ENCODE measurements around the gene ARID5A. TPM values are rescaled to one million over a fixed set of nuclear protein-coding genes. Genes with fewer than 3 reads are reported as not detected.

Gene ARID5A
- total and polyA plus RNA-seq, 10 of the 15 experiments (the other 5 are each of a cell fraction or from before 2014, with no cell fraction given), result 0.76 to 87.1 (median 37.6) TPM

DNA sequence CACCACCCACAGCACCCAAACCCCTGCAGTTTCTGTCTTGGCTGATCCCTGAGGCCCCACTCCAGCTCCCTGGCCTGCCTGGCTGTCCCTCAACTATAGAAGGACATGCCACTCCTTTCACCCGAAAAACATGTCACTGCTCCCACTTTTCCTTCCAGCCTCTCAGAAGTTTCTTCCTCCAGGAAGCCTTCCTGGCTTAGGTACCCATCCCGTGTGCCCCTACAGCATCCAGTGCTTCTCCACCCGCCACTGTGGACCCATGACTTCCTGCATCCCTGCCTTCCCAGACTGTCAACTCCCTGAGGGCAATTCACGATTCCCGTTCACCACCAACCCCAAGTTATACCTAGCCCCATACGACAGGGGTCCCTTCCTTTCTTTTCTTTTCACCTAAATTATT, 21.5 kb downstream of the ARID5A start:
- Histone ChIP-seq H3K9me3 (replicated peaks; ENCODE audit: control insufficient read depth, insufficient read depth, low read length) (no peaks in the 10 kb centered on the region), H2AFZ (ENCODE audit: control insufficient read depth, low read depth, low read length) (no peak overlapping the region), H3K79me2 (ENCODE audit: control insufficient read depth, insufficient read depth, low read length) (no peaks in the 10 kb centered on the region), H3K4me3 (no peak overlapping the region), H3K27ac (ENCODE audit: control insufficient read depth, insufficient read depth) (no peak overlapping the region), H3K4me1 (ENCODE audit: control insufficient read depth, insufficient read depth, low read length) (no peaks in the 10 kb centered on the region), H3K9ac (ENCODE audit: control insufficient read depth, insufficient read depth, low read length) (no peak overlapping the region), H3K4me2 (ENCODE audit: control insufficient read depth, insufficient read depth) (no peak overlapping the region), H3K27me3 (replicated peaks in 1 of 2; ENCODE audit: control insufficient read depth in 2 of 2, insufficient read depth in 2 of 2, low read length in 1 of 2) (no peaks in the 10 kb centered on the region), H4K20me1 (ENCODE audit: control insufficient read depth, insufficient read depth) (no peaks in the 10 kb centered on the region), H3K36me3 (ENCODE audit: control insufficient read depth in 2 of 2, insufficient read depth in 2 of 2, low read length in 1 of 2) (peaks cover 0 to 4% of the 10 kb centered on the region in 2 experiments; a peak in 2 of 4 replicates)
- no TSS peak for BruUV-seq (replicated peaks)
- ChIA-PET RAD21 (ENCODE audit: unreplicated experiment) (no interaction called here), POLR2A (interaction anchor here (0.5 to 0.6 kb wide), 3 partner anchors 11 to 71 kb away, joined by 3 read pairs; no protein-coding TSS in a partner anchor), SMC1A (ENCODE audit: uncharacterized antibody, unreplicated experiment) (interaction anchor here (1.0 to 1.3 kb wide), 3 partner anchors 8 to 99 kb away, joined by 3 to 4 read pairs (median 3); no protein-coding TSS in a partner anchor), CTCF (interaction anchor here (1.4 to 5.9 kb wide), 3 partner anchors 48 to 151 kb away, joined by 4 to 63 read pairs (median 5); no protein-coding TSS in a partner anchor)
- FAIRE-seq, result no peak
- TF ChIP-seq CHD1 (IDR thresholded peaks at IDR 0.05; ENCODE audit: low read depth, low read length) (no peak), SMARCA5 (IDR thresholded peaks at IDR 0.05) (no peak), EP300 (IDR thresholded peaks at IDR 0.05; ENCODE audit: borderline replicate concordance in 1 of 2, control insufficient read depth in 1 of 2, low read depth in 2 of 2, low read length in 2 of 2) (no peak), CHD4 (IDR thresholded peaks at IDR 0.05) (no peak), PAX8 (IDR thresholded peaks at IDR 0.05) (no peak), ESRRA (IDR thresholded peaks at IDR 0.05; ENCODE audit: low read length) (no peak), HDAC2 (IDR thresholded peaks at IDR 0.05) (no peak), SIN3A (IDR thresholded peaks at IDR 0.05; ENCODE audit: low read depth, low read length) (no peak), RUNX3 (IDR thresholded peaks at IDR 0.05; ENCODE audit: low read length) (no peak), PBX3 (IDR thresholded peaks at IDR 0.05; ENCODE audit: insufficient replicate concordance, low read depth, low read length) (no peak), USF1 (IDR thresholded peaks at IDR 0.05; ENCODE audit: borderline replicate concordance, extremely low read length, insufficient read depth, low read depth, low read length) (no peak), IKZF2 (IDR thresholded peaks at IDR 0.05) (no peak), REST (IDR thresholded peaks at IDR 0.05; ENCODE audit: low read depth, low read length) (no peak)
- TF ChIP-seq, protein P1, sequence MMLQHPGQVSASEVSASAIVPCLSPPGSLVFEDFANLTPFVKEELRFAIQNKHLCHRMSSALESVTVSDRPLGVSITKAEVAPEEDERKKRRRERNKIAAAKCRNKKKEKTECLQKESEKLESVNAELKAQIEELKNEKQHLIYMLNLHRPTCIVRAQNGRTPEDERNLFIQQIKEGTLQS (IDR thresholded peaks at IDR 0.05; ENCODE audit: borderline replicate concordance, extremely low read depth, low read depth, low read length), result no peak
- no peak for ATAC-seq
- WGBS (ENCODE audit: insufficient coverage, insufficient replicate concordance, low lambda C conversion rate, missing lambda C conversion rate), result 56% methylated on average over 6 of the region's 6 CpGs
- in situ Hi-C loops (cut with MboI), result no loop called here
- intact Hi-C loops (cut with micrococcal nuclease; ENCODE audit: unreplicated experiment), result no loop called here
- DNase-seq (ENCODE audit: low read depth, low spot score), result no peak

Data from GM12878 (cell line).